IMR-90 (cell line): ENCODE data around the gene LRP6.

Source experiments
- BHLHE40 ChIP-seq: fragments of 150-350 bp; IDR thresholded peaks from 2 replicates; pipeline ENCODE4 v1.6.1; 2016; ENCODE audit warnings: mild to moderate bottlenecking, low read depth, low read length
- CTCF ChIP-seq: conservative IDR thresholded peaks from 2 replicates; pipeline ENCODE4 v1.5.1; 2012; ENCODE audit warnings: mild to moderate bottlenecking, low read depth, low read length, improper control_type of control experiment
- FOS ChIP-seq: fragments of 150-350 bp; IDR thresholded peaks from 2 replicates; pipeline ENCODE4 v1.6.1; 2016; ENCODE audit warnings: low read depth, low read length
- MAZ ChIP-seq: IDR thresholded peaks from 2 replicates; pipeline ENCODE4 v1.6.1; 2012; ENCODE audit warnings: low read depth, mild to moderate bottlenecking, low read length, improper control_type of control experiment, moderate library complexity, borderline replicate concordance
- POLR2A ChIP-seq: IDR thresholded peaks from 2 replicates; pipeline ENCODE4 v1.6.1; 2012; ENCODE audit warnings: mild to moderate bottlenecking, low read depth, low read length
- RAD21 ChIP-seq: IDR thresholded peaks from 2 replicates; pipeline ENCODE4 v1.6.1; 2012; ENCODE audit warnings: low read length, improper control_type of control experiment
- RCOR1 ChIP-seq: IDR thresholded peaks from 2 replicates; pipeline ENCODE4 v1.6.1; 2012; ENCODE audit warnings: mild to moderate bottlenecking, low read length, improper control_type of control experiment; ENCODE audit not compliant: insufficient replicate concordance

GRCh38 chr12:12315838-12316237 is 49.0 kb upstream of the LRP6 start:
- TF ChIP-seq CTCF (no peak), RAD21 (no peak), POLR2A (no peak), FOS (no peak), MAZ (no peak), RCOR1 (no peak), BHLHE40 (no peak)
